HEK293 (cell line): Measurements from ENCODE around the gene ATAD2B.

Experiments used
- ZEB2 ChIP-seq: fragments of 450-650 bp; formaldehyde crosslinking; IDR thresholded peaks from 2 replicates; pipeline ENCODE4 v1.5.1; 2016; ENCODE audit warnings: missing biosample characterization, missing genetic modification characterization
- ZFHX2 ChIP-seq: fragments of 450-650 bp; formaldehyde crosslinking; conservative IDR thresholded peaks from 2 replicates; pipeline ENCODE4 v1.5.1; 2016; ENCODE audit warnings: missing biosample characterization, missing genetic modification characterization
- ZFP3 ChIP-seq: fragments of 450-650 bp; formaldehyde crosslinking; IDR thresholded peaks from 2 replicates; pipeline ENCODE4 v1.5.1; 2016; ENCODE audit warnings: low read depth, missing biosample characterization, missing genetic modification characterization
- ZNF266 ChIP-seq: fragments of 450-650 bp; formaldehyde crosslinking; IDR thresholded peaks from 2 replicates; pipeline ENCODE4 v1.5.1; 2016; ENCODE audit warnings: missing biosample characterization, missing genetic modification characterization, low read depth
- TF ChIP-seq, protein P1 (sequence below): fragments of 450-650 bp; formaldehyde crosslinking; IDR thresholded peaks from 2 replicates; pipeline ENCODE4 v1.5.1; 2016; ENCODE audit warnings: missing biosample characterization, missing genetic modification characterization
- TF ChIP-seq, protein P2 (sequence below): fragments of 450-650 bp; formaldehyde crosslinking; IDR thresholded peaks from 2 replicates; pipeline ENCODE4 v1.5.1; 2016; ENCODE audit warnings: missing biosample characterization, missing genetic modification characterization
- TF ChIP-seq, protein P3 (sequence below): fragments of 450-650 bp; formaldehyde crosslinking; IDR thresholded peaks from 2 replicates; pipeline ENCODE4 v1.5.1; 2016; ENCODE audit warnings: missing biosample characterization, missing genetic modification characterization
- TF ChIP-seq, protein P4 (sequence below): fragments of 450-650 bp; formaldehyde crosslinking; IDR thresholded peaks from 2 replicates; pipeline ENCODE4 v1.5.1; 2016; ENCODE audit warnings: missing biosample characterization, missing genetic modification characterization

DNA sequence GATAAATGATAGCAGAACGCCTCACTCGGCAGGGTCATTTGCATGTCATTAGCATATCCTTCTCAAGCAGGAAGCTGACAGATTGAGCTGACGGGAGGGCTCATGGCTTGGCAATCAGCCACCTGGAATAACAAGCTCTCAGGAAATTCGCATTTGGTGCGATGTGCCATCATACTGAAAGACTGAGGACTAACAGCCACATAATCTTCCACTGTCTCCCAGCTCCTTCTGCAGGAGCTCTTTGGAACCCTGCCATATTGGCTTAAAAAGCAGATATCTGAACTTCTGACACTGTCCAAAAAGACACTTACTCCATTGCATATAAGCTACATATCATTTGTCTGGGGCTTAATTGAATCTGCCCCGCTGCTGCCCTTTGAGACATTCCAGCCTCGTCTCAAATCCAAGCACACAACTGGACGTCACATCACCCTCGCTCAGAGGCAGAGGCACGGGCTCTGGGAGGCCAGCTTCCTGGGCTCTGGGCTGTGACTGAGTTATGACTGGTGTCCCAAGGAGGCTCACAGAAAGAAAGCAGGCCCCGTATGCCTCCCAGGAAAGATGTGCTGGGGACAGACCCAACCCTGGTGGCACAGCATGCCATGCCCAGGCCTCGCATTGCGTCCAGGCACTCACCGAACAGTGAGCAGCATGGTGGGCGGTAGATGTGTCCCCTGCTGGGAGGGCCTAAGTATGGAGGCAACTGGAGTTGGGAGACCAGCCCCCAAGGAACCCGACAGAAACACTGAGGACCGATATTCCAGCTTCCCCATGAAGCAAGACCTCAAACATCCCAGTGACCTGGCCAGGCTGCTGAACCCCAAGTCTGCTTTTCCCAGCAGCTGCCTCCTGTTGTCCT is 228.0 kb downstream of the ATAD2B start:
- TF ChIP-seq, protein P1, sequence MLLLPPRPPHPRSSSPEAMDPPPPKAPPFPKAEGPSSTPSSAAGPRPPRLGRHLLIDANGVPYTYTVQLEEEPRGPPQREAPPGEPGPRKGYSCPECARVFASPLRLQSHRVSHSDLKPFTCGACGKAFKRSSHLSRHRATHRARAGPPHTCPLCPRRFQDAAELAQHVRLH (tag by site-specific recombination), result no peak
- TF ChIP-seq, protein P2, sequence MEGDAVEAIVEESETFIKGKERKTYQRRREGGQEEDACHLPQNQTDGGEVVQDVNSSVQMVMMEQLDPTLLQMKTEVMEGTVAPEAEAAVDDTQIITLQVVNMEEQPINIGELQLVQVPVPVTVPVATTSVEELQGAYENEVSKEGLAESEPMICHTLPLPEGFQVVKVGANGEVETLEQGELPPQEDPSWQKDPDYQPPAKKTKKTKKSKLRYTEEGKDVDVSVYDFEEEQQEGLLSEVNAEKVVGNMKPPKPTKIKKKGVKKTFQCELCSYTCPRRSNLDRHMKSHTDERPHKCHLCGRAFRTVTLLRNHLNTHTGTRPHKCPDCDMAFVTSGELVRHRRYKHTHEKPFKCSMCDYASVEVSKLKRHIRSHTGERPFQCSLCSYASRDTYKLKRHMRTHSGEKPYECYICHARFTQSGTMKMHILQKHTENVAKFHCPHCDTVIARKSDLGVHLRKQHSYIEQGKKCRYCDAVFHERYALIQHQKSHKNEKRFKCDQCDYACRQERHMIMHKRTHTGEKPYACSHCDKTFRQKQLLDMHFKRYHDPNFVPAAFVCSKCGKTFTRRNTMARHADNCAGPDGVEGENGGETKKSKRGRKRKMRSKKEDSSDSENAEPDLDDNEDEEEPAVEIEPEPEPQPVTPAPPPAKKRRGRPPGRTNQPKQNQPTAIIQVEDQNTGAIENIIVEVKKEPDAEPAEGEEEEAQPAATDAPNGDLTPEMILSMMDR, result no peak
- TF ChIP-seq ZEB2 (tag by site-specific recombination), result no peak
- no peak for TF ChIP-seq ZFP3 (tag by site-specific recombination)
- TF ChIP-seq, protein P3, sequence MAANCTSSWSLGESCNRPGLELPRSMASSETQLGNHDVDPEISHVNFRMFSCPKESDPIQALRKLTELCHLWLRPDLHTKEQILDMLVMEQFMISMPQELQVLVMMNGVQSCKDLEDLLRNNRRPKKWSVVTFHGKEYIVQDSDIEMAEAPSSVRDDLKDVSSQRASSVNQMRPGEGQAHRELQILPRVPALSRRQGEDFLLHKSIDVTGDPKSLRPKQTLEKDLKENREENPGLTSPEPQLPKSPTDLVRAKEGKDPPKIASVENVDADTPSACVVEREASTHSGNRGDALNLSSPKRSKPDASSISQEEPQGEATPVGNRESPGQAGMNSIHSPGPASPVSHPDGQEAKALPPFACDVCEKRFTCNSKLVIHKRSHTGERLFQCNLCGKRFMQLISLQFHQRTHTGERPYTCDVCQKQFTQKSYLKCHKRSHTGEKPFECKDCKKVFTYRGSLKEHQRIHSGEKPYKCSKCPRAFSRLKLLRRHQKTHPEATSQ (tag by site-specific recombination), result no peak
- TF ChIP-seq ZFHX2 (tag by site-specific recombination), result no peak
- TF ChIP-seq, protein P4, sequence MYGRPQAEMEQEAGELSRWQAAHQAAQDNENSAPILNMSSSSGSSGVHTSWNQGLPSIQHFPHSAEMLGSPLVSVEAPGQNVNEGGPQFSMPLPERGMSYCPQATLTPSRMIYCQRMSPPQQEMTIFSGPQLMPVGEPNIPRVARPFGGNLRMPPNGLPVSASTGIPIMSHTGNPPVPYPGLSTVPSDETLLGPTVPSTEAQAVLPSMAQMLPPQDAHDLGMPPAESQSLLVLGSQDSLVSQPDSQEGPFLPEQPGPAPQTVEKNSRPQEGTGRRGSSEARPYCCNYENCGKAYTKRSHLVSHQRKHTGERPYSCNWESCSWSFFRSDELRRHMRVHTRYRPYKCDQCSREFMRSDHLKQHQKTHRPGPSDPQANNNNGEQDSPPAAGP (tag by site-specific recombination), result no peak
- TF ChIP-seq ZNF266 (tag by site-specific recombination), result no peak
